HG02852 (cell line): ENCODE measurements around the gene BOD1.
"Not testable (repeated sequence)": the region's sequence is repeated elsewhere in the genome, so short reads cannot be mapped to it uniquely, and the experiment has no call there.

Experiments used
- ATAC-seq: cut with Tn5 transposase; IDR thresholded peaks from one replicate; pipeline ENCODE4 v1.9.1; 2021; ENCODE audit warnings: mild to moderate bottlenecking, moderate library complexity; ENCODE audit not compliant: unreplicated experiment

The BOD1 gene

DNA sequence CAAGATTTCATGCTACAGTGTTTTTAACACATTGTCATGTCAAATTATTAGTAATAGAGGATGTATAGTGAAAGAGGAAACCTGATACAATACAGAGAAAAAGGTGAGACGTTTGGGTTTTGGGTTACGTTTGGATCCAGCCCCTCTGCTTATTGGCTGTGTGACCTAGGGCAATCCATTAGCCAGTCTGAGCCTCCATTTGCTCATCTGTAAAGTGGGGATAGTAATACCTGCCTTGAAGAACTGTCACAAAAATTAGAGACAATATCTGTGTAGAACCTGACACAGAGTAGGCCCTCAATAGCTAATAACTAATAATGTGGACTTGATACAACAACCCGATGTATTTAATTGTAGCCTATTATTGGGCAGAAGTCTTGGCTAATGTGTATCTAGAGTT, 4.3 kb upstream of the BOD1 start:
- no peak for ATAC-seq

DNA sequence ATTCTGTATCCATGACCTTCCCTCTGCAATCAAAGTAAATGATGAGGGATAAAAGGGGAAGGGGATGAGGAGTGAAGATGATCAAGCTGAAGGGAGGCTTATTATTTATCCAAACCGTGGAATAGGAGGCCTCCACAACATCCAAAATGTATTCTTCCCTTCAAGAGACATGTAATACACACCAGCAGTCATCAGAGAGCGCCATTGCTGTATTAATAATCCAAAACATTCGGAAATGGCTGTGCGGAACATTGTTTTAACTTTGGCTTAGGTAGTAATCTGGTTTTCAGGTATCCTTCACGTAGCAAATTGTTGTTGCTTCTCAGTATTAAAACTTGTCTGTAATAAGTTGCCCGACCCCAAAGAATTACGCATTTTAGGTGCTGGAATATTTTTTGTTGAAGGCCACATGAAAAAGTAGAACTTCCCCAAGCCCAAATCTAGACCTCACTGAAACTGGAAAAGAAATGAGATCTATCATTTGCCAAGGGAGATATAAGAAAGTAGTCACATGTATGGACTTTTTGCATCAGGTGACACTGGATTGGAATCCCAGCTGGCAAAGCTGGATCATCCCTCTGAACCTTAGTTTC, 2.6 kb upstream of the BOD1 start:
- ATAC-seq, result no peak

DNA sequence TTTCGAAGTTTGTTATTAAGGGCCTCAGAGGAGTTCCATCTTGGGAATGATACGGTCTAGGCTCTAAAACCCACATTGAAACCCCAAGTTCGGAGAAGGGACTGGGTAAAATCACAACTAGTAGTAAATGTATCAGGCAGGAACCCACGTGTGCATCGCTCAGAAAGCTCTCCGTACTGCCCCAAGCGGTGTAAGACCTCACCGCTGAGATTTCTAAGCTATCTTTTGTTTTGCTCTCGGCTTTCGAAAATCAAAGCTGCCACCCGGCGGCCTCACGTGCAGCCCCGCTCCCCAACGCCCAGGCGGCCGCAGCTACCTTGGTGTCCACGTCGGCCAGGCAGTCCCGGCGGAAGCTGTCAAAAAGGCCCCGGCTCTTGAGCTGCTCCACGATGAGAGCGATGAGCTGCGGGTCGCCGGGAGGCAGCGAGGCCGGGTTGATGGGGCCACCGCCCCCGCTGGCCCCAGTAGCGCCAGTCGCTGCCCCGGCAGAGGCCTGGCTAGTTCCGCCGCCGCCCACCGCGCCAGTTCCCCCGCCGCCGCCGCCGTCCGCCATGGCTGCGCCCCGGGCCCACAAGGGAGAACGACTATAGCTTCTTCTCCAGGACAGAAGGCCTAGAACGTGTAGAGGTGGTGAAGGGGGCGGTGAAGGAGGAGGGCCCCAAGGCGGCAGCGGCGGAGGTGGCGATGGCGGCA, 420 bp downstream of the BOD1 start:
- peak; percentile 57 for ATAC-seq

DNA sequence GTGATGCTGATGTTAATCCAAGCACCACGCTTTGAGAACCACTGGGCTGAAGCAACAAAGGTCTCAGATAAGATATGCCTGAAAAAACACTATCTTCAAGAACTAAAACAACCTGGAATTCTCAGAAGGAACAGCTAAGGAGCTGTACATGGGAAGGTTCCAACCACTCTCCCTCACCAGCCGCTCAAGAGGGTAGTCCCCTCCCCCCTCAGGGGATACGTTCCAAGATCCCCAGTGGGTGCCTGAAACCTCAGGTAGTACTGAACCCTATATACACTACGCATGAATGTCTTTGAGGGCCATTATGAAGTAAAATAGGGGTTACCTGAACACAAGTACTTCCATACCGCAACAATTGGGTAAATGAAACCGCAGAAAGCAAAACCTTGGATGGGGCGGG, 1.9 kb downstream of the BOD1 start:
- no peak for ATAC-seq

GRCh38 chr5:173613433-173614159, 2.9 kb downstream of the BOD1 start:
- no peak for ATAC-seq

DNA sequence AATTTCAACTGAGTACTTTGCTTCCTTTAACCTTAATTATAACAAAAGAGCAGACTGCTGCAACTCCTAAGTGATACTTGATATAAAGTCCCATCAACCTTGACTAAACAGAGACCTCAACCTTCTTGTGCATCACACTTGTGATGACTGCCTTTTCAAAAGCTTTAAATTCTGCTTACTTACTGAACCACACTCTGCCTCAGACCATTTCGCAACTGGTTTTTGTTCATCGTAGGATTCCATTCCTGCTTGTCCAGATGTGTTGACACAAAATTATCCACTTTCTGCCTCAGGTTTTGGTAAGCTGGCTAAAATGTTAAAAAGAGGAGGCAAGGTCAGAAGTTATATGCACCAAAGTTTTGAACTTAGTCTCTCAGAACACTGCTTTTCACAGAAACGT, 3.5 kb downstream of the BOD1 start:
- no peak for ATAC-seq

DNA sequence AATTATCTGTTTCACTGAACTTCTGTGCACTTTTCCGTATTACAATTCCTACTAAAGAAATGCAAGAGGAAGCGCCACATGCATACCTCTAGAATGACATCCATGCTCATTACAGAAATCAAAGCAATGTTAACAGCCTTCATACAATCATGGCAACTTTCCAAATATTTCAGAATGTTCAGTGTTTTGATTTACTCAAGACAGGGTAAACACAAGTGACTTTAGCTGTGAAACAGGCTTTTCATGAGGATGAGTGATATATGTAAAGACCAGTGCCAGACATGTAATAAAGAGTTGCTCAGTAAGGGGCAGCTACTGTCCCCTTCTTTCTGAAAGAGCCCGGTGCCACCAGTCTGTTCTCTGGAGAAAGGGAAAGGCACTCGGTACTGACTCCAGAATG, 4.7 kb downstream of the BOD1 start:
- ATAC-seq, result no peak

DNA sequence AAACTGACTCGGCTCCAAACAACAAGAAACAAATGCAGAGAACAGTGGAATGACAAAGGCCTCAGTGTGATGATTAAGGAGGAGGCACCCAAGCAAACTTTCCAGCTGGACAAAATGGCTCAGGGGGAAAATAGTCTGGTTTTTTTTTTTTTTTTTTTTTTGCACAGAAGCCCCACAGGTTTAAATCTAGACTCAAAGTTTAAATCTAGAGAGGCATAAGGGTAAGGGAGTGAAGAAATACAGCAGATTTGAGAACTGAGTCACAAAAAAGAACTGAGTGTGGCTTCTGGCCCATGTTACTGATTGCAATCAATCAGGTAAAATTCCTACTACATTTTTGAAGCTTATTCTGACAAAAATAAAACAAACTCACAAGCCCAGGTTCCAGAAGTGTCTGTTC, 12.3 kb downstream of the BOD1 start:
- ATAC-seq, result no peak

DNA sequence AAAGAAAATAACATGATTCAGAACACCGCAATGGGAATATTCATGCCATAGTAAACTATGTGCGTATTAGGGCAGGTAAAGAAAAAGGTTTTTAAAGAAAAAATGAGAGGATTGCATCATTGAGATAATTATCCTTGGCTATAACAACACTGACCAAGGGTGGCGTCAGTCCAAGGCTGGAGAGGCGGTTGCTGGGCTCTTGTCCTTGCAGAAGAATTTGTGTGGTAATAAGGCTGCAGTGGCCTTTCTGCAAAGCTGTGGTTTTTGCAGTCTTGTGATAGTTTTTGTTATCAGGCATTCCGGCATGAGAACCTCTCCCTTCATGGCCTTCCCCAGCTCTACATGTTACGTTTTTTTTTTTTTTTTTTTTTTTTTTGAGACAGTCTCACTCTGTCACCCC, 14.0 kb downstream of the BOD1 start:
- no peak for ATAC-seq

DNA sequence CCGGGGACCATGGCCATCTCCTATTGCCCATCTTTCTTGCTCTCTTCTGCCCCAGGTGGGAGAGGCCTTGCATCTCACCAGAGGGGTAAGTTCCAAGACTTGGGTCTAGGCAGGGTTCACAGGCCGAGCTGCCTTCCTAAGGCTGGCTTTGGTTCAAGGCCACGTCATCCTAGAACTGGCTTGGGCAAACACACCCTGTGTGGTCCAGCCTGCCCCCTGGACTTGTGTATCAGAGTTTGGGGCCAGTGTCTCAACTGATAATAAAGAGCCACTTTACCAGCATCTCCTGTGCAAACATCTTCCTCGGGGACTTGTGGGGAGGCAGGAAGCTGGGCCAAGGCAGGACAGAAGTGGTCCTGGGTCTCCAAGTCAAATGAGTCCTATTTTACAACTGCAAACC, 17.8 kb downstream of the BOD1 start:
- ATAC-seq, result no peak

DNA sequence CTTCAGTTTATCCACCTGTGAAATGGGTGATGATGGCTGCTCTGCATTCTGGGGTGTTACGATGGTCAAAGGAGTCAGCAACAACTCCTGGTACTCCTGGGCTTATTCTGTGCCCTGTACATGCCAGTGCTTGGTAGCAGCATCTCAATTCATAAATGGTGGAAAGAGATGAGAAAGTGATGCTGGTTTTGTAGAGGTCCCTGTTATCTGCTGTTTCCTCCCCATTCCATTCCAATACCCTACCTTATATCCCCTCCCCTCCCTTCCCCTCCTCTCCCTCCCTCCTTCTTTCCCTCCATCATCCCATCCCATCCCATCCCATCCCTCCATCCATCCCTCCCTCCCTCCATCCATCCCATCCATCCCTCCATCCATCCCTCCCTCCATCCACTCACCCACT, 19.1 kb downstream of the BOD1 start:
- ATAC-seq, result no peak

- no peak for ATAC-seq
Measured at GRCh38 chr5:173595841-173596240, 20.6 kb downstream of the BOD1 start.

- no peak for ATAC-seq
Measured at GRCh38 chr5:173594061-173594460, 22.4 kb downstream of the BOD1 start.

DNA sequence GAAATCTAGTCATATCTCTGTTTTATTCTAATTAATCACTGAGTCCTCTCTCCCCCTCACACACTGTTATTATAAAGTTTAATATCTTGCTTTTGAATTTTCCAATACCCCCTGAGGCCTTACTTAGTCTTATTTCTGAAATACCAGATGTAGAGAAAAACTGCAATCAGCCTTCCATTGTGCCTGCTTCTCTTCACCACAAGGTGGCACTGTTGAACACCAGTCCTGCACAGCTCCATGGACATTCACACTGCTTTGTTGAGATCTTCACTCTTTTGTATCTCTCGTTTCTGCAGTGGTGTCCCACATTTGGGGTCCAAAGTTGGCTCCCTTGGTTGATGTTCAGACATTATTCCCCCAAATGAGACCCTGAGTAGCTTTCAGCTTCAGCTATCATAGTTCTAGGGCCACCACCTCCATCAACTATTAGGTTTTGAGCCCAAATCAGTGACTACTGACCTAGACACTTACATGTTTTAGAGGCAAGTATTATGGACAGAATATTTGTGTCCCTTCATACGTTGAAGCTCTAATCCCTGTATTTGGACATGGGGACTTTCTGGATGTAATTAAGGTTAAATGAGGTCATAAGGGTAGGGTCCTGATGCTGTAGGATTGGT, 24.3 kb downstream of the BOD1 start:
- ATAC-seq, result no peak

DNA sequence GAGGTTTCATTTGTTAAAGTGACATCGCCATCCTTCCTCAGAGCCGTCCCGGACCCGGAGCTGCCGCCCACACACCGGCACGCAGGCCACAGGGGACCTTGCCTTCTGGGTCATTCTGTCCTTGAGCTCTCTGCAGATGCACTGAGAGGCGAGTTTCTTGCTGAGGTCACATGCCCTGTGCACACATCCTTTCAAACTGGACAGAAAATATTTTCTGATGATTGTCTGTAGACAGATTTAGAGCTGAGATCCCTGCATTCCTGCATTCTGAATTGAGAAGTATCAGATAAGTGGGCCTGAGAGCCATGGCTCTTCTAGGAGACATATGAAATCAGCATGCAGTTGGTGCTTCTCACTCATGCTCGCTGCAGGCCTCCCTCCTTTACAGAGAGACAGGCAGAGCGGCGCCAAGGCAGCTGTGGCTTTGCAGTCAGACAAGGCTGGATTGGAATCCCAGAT, 25.4 kb downstream of the BOD1 start:
- no peak for ATAC-seq

DNA sequence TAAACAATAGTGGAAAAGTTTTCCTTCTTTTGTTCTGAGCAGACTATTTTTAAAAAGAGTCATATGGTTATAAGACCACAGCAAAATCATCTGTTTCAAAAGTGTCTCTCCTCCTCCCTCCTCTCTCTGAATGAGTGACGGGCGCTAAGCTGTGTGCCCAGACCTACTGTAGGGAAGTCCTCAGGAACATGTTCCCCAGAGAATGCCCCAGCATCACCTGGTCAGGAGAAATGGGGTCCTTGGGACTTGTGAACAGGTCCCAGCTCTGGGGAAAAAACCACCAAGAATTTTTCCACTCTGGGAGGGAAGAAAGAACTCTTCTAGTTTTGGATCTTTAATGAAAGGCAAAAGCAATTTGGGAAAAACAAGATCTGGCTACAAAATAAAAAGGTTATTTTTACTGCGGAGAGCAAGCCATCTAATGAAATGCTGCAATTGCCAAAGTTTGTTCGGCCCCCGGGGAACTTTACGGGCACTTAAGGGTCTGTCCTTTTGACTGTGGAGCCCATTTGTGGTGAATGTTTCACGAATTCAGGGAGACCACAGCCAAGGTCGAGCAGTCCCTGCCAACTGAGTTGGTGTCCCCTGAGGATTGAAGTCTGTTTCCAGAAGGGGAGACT, 25.9 kb downstream of the BOD1 start:
- no peak for ATAC-seq

- ATAC-seq, result not testable (repeated sequence)
Measured at GRCh38 chr5:173586133-173586532, 30.3 kb downstream of the BOD1 start.

DNA sequence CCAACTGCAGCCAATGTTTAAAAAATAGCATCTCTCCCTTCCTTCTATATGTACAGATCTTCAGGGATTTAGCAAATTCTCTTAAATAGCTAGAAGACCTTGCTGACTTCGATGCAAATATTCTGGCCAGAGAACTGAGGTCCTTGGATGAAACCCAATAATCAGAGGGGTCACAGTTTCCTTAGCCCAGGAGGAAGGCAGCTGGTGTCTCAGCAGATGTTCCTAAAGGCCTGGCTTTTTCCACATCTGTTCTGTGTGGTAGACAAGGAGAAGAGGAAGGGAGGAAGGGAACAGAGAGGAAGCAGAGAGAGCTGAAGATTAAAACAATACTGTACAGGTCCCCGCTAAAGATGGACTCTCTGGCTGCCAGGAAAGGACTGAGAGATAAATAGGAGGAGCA, 33.1 kb downstream of the BOD1 start:
- no peak for ATAC-seq

- ATAC-seq, result no peak
Measured at GRCh38 chr5:173582216-173583111, 34.0 kb downstream of the BOD1 start.
